Breast epithelium (tissue), 3 donors: ENCODE results near the gene SPRR2A.

Experiments used
- CTCF ChIP-seq, 3 donors: fragments of 450-650 bp; IDR thresholded peaks; one replicate each; pipeline ENCODE4 v1.5.1; 2016 to 2017; ENCODE audit warnings: antibody characterized with exemption in 3 of 3, mild to moderate bottlenecking in 3 of 3, moderate library complexity in 3 of 3
- POLR2A ChIP-seq: fragments of 450-650 bp; IDR thresholded peaks from one replicate; pipeline ENCODE4 v1.6.1; 2016; ENCODE audit warnings: antibody characterized with exemption, mild to moderate bottlenecking, moderate library complexity
- POLR2AphosphoS5 ChIP-seq, 3 donors: sonication (generic); formaldehyde crosslinking; IDR thresholded peaks; one replicate each; pipeline ENCODE4 v1.6.1; 2017; ENCODE audit warnings: antibody characterized with exemption in 3 of 3

GRCh38 chr1:153035211-153035610 lies 22.1 kb downstream of the SPRR2A start:
- TF ChIP-seq CTCF (IDR thresholded peaks at IDR 0.05) (no peak), POLR2A (no peak), POLR2AphosphoS5 (IDR thresholded peaks at IDR 0.05) (no peak)
